ENCODE results near the gene PARP4.
A peak's percentile ranks its signal among the peaks of the same experiment; 100 is the strongest.
"Not testable (repeated sequence)": the region's sequence is repeated elsewhere in the genome, so short reads cannot be mapped to it uniquely, and the experiment has no call there.

Gene PARP4

DNA sequence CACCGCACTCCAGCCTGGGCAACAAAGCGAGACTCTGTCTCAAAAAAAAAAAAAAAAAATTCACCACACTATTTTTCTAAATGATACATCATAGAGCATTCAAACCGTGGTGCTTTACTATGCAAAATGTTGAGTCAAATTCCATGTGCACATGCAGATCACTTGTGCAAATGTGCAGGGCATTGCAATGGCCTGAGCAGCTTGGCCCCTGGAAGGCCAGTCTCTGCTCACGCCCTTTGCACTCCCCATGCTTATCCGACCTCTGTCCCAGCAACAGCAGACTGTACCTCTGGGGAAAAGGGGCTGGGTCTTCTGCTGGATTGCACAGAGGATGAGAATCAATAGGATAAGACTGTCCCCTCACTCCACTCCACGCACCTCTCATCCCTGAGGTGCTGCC is 58.5 kb downstream of the PARP4 start:
- FAIRE-seq (no peak), DNase-seq (ENCODE audit: low spot score) (no peak)

DNA sequence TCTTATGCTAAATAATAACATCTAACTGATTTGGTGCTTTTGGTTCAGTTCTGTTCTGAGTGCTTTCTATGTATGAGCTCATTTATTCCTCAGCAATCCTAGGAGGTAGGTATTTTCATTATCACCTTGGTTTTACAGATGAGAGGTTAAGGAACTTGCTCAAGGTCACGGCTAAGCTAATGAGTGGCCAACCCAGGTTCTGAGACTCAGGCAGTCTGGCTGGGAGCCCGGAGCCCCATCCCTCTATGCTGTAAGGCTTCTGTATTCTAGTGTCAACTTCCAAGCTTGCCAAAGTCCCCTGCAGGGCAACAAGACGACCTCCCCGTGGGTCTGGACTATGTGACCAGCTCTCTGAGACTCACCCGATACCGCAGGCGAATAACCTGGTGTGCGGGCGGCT is 60.5 kb downstream of the PARP4 start:
- FAIRE-seq (no peak), DNase-seq (ENCODE audit: low spot score) (no peak)

DNA sequence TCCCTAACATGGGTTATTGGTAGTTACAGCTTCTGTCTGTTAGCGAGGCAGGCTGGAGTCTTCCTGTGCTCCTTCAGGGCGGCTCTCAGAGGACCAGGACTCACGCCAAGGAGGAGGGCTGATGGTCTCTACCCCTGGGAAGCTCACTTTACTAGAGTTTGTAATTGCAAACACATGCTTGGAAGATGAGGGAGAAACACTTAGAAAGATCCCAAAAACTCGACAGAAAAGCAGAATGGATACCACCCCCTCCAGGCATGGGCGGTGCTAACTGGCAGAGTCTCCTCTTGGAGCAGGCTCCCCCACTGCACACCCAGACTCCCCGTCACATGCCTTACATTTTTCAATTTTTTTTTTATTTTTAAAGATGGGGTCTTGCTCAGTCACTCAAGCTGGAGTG is 62.0 kb downstream of the PARP4 start:
- DNase-seq (ENCODE audit: low spot score) (no peak), FAIRE-seq (no peak)

DNA sequence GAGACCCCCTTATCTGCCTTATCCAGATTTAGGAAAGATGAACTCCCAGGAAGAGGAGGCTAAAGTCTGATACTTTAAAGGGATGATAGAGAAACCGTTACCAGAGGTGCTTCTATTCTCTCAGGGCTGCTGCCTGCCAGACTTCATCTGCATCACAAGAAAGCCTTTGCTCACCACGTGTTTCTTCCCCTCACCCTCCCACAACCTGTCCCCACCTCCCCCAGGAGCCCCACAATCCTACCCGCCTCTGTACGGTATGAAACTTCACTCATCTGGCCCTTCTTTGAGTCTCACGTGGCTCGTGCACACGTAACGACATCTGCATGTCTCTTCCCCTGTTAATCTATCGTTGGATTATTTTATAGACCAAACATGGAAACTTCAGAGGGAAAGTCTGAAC is 67.7 kb downstream of the PARP4 start:
- not testable (repeated sequence) for FAIRE-seq; DNase-seq (ENCODE audit: low spot score)

DNA sequence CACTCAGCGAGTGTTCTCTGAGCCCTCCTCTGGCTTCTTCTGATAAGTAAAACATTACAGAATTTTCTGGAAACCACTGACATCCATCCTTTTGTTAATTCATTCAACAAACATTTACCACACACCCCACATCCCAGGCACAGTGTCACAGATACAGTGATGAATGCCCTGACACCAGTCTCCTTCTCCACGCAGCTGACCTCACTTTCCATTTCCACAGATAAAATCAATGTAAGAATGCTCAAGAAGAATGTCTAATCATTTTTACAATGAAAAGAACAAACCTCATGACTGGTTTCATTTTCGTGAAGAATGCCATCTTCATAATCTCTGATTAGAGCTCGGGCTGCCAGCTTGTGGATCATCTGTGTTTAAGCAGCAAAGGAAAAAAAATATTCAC is 69.2 kb downstream of the PARP4 start:
- no peak for FAIRE-seq
- DNase-seq (ENCODE audit: low spot score) = no peak

DNA sequence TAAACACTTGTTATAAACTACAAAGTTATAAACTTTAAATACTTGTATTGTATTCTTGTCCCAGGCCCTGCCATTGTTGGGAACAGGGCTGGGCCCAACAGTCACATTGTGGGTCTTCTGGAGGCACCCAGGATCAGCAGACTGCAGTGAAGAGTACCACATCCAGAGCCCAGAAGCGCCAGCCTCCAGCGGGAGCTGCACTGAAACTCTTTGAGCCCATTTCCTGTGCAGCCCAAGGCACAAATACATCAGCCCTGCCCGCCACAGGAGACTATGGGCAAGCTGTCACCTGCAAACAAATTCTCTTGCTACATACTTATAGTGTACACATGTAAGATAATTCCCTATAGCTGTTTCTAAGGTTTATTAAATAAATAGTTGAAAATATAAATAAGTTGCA is 86.5 kb downstream of the PARP4 start:
- FAIRE-seq; DNase-seq (ENCODE audit: low spot score): not testable (repeated sequence)

DNA sequence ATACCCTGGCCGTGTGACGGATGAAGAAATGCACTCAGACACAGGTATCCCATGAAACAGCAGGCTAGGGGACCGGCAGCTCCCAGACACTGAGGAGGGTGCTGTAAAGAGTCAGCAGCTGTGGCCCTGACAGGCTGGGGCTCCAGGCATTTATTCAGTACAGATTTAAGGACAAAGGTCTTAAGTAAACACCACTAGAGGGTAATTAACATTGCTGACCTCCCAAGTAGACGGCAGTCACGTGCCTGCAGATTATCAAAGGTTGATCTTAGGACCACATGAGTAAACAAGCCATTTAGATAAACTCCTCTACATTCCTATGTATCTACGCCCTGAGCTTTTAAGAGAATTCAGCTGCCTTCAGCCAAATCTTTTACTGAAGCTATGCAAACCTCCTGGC is 92.9 kb downstream of the PARP4 start:
- FAIRE-seq; DNase-seq (ENCODE audit: low spot score): not testable (repeated sequence)

- FAIRE-seq = no peak
- DNase-seq (ENCODE audit: low spot score) = no peak
These were observed 104.7 kb downstream of the PARP4 start for GRCh38 chr13:24407844-24408243.

GRCh38 chr13:24406524-24406923 is 106.1 kb downstream of the PARP4 start:
- no peak for DNase-seq (ENCODE audit: low spot score)
- no peak for FAIRE-seq

DNA sequence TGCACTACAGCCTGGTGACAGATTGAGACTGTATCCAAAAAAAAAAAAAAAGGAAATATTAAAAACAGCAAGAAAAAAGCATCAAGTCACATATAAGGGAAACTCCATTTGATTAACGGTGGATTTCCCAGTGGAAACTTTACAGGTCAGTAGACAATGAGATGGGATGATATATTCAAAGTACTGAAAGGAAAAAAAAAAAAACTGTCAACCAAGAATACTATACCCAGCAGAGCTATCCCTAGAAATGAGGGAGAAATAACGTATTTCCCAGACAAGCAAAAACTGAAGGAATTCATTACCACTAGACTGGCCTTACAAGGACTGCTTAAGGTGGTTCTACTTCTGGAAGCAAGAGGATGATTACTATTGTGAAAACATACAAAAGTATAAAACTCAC is 115.8 kb downstream of the PARP4 start:
- no peak for DNase-seq (ENCODE audit: low spot score)
- no peak for FAIRE-seq

DNA sequence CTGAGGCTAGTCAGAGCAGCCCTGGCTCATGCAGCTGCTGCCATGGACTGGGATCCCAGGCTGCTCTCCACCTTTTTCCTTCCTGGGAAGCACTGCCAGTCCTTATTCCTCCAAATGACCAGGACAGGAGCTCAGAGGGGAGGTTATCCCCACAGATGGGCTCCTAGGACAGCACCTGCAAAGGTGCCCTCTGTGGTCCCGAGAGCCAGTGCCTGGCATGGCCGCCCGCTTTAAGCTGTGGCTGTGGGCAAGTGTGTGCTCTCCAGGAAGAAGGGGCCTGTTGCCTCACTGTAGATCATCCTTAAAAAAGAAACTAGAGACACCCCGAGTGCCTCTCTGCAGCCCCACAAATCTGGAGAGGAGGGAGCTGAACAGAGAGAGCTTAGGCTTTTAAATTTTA is 119.6 kb downstream of the PARP4 start:
- no peak for FAIRE-seq

DNA sequence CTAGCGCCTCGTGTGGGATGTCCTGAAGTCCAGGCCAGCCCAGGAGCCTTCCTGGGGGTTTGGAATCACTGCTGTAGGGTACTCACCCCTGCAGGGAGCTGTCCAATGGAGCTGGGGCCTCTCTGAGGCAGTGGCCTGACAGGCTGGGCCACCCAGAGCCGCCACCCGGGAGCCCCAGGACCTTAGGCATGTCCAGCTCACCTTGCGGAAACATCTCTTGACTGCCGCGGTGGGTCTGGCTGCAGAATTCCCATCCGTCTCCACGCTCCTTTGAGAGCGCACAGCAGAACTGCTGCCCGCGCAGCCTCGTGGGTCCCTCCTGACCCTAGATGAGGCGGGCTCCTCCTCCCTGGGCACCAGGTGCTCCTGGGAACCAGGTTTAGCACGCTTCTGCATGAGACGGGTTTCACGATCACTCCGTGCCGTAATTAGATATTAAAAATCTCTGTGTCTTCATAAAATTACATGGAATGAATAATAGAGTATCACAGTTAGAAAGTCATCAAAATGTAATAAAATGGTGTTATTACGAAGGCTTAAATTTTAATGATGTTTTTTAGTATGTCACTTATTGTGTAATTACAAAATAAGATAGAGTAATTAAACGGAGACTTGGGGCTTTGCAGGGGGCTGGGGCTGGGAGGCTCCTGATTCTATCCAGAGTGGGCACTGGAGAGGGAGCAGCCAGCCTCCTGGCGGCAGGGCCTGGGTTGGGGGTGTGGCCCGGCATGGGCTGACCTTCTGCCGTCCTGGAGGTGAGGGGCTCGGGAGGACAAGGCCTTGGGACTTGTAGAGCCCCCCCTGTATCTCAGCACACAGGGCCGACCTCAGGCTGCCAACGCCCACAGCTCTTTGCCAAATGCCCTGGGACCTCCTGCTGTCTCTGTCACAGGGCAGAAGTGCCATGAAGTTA is 120.6 kb downstream of the PARP4 start:
- DNase-seq (ENCODE audit: low spot score); FAIRE-seq: not testable (repeated sequence)

More for the DNA sequence above, 119.6 kb downstream of the PARP4 start:
- DNase-seq (ENCODE audit: low spot score) = no peak

GRCh38 chr13:24390795-24391194 is 121.8 kb downstream of the PARP4 start:
- not testable (repeated sequence) for FAIRE-seq; DNase-seq (ENCODE audit: low spot score)

- DNase-seq (ENCODE audit: low spot score) = no peak
- FAIRE-seq = no peak
These were observed 123.1 kb downstream of the PARP4 start for GRCh38 chr13:24389506-24389905.

- not testable (repeated sequence) for DNase-seq (ENCODE audit: low spot score); FAIRE-seq
These were observed 123.8 kb downstream of the PARP4 start for GRCh38 chr13:24388743-24389142.

DNA sequence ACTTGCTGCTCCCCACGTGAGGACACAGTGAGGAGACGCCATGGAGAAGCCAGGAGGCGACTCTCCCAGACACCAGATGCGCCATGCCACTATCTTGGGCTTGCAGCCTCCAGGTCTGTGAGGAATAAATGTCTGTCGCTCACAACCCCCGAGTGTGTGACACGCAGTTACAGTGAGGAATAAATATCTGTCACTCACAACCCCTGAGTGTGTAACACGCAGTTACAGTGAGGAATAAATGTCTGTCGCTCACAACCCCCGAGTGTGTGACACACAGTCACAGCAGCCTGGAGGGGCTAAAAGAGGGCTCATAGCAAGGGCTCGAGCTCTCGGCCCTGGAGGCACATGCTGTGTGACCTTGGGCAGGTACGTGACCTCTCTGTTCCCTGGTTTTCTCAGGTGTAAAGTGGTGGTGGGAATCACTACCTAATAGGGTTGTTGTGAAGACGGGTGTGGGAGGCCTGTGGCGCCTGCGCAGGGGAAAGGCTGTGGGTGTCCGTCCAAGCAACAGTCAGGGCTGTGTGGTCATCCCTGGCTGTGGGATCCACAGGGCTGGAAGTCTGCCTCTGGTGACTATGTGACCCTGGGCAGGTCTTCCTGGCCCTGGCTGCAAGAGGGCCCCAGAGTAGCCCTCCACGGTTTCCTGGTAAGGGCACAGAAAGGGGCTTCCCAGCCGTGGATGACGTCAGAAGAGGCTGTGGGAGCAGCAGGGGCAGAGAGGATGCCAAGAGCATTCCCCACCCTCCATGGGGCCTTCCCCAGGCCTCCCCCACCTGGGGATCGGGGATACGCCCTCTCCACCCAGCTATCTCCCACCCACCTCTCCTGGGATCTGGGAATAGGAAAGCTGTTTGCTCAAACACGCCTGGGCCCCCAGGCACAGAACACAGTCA is 125.5 kb downstream of the PARP4 start:
- no peak for FAIRE-seq
- DNase-seq (ENCODE audit: low spot score) = no peak

DNA sequence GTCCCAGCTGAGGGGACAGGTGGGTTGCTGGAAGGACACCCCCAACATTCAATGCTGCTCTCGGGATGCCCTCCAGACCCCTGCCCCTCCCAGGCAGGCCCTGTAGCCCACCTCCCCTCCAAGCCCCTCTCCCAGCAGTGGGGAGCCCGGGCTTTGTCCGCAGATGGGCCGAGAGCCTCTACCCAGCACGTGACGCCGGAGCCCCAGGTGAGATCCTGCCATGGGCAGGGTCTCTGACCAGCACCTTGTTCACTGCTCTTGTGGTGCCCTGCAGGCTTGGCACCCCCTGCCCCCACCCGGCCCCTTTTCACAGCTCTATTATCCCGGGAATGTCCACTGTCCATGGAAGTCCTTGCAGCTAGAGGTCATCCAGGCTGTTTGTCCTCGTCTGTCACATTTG is 126.7 kb downstream of the PARP4 start:
- FAIRE-seq = no peak
- no peak for DNase-seq (ENCODE audit: low spot score)

DNA sequence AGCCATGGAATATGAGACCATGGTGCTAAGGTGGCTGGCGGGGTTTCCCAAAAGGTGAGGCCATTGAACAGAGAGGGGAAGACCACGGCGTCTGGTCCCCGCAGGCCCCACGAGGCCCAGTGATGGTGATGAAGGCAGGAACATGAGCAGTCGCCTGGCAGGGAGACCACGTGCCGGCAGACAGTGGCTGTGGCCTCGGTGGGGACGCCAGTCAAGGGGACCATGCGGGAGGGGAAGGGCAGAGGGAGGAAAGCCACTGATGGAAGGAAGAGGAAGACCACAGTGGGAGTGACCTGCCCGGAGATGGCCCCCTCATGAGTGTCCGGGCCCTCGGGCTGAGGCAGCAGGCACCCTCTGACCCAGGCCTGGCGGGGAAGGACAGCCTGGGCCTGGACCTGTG is 127.6 kb downstream of the PARP4 start:
- not testable (repeated sequence) for FAIRE-seq; DNase-seq (ENCODE audit: low spot score)

- not testable (repeated sequence) for FAIRE-seq
These were observed 128.5 kb downstream of the PARP4 start for GRCh38 chr13:24384091-24384490.

DNA sequence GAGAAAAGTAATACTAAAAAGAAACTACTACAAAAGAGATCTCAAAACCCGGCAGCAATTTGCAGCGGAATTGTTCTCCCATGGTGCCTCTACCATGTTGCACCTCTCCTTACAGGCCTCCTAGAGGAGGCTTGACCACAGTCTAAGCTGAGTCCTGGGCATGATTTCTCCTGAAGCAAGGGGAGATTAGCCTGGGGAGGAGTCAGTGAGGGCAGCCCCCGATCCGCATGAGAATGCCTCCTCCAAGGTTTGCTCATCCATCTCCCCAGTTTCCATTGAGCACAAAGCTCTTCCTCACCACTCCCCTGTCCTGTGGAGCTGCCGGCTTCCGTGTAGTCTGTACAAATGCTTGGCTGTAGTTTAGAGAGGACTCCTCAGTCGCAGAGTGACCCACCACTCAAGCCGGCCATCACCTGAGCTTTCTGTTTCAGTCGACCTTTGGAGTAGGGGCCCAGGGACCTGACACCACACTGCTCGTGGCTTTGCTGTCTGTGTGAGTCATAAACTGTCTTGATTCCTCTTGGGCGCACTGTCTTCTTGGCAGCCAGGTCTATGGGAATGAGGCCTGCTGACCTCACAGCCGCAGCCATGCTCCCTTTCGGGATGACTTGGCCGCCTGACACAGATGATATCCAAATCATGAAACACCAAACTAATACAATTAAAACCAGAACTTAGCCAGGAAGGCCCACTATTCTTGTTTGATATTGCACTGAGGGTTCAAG is 130.9 kb downstream of the PARP4 start:
- FAIRE-seq = no peak
- peak; percentile 5 for DNase-seq (ENCODE audit: low spot score)

More at GRCh38 chr13:24384091-24384490, 128.5 kb downstream of the PARP4 start:
- DNase-seq (ENCODE audit: low spot score) = not testable (repeated sequence)

DNA sequence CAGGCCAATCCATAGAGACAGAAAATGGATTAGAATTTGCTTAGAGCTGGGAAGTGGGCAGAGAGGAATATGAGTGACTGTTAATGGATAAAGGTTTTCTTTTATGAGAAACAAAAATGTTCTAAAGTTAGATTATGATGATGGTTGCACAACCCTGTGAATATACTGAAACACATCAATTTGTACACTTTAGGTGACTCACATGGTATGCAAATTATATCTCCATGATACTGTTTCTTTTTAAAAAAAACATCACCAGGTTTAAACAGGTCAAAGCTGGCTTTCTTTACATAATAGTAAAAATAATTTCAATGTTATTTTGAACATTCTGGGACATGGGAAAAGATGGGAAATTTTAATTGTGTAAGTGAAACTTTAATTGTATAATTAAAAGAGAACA is 131.7 kb downstream of the PARP4 start:
- not testable (repeated sequence) for FAIRE-seq

More for the DNA sequence above, 131.7 kb downstream of the PARP4 start:
- not testable (repeated sequence) for DNase-seq (ENCODE audit: low spot score)
